H9 (cell line): ENCODE results near the gene CEP55. TPM values are rescaled to one million over a fixed set of nuclear protein-coding genes. Genes with fewer than 3 reads are reported as not detected.

Source experiments
- DNase-seq: peaks from one replicate; pipeline ENCODE4 v3.0.0-alpha.2; 2017
- H2AFZ ChIP-seq: one replicate; pipeline ENCODE4 v1.6.1; 2013; ENCODE audit warnings: mild to moderate bottlenecking, low read length, control low read depth, moderate library complexity
- H2AK5ac ChIP-seq: 2 replicates; pipeline ENCODE4 v1.6.1; 2013; ENCODE audit warnings: low read length, control low read depth, mixed read lengths; ENCODE audit not compliant: insufficient read length
- H2BK120ac ChIP-seq: one replicate; pipeline ENCODE4 v1.6.1; 2013; ENCODE audit warnings: low read depth, mild to moderate bottlenecking, low read length, control low read depth, inconsistent platforms; ENCODE audit not compliant: poor library complexity, severe bottlenecking
- H2BK12ac ChIP-seq: 2 replicates; pipeline ENCODE4 v1.6.1; 2013; ENCODE audit warnings: low read length, control low read depth, mixed read lengths, low read depth; ENCODE audit not compliant: insufficient read length
- H2BK15ac ChIP-seq: 2 replicates; pipeline ENCODE4 v1.6.1; 2013; ENCODE audit warnings: low read depth, low read length, control low read depth
- H2BK20ac ChIP-seq: one replicate; pipeline ENCODE4 v1.6.1; 2013; ENCODE audit warnings: low read depth, mild to moderate bottlenecking, low read length, control low read depth, inconsistent platforms; ENCODE audit not compliant: poor library complexity, severe bottlenecking
- H2BK5ac ChIP-seq: 2 replicates; pipeline ENCODE4 v1.6.1; 2013; ENCODE audit warnings: low read length, control low read depth, mixed read lengths; ENCODE audit not compliant: insufficient read length
- H3K14ac ChIP-seq: 2 replicates; pipeline ENCODE4 v1.6.1; 2013; ENCODE audit warnings: low read length, control low read depth; ENCODE audit not compliant: insufficient read depth
- H3K18ac ChIP-seq: 2 replicates; pipeline ENCODE4 v1.6.1; 2013; ENCODE audit warnings: low read depth, mild to moderate bottlenecking, mixed read lengths, low read length, control low read depth; ENCODE audit not compliant: insufficient read length
- H3K23ac ChIP-seq: 2 replicates; pipeline ENCODE4 v1.6.1; 2013; ENCODE audit warnings: low read length, control low read depth, mixed read lengths, low read depth; ENCODE audit not compliant: insufficient read length
- H3K23me2 ChIP-seq: 2 replicates; pipeline ENCODE4 v1.6.1; 2013; ENCODE audit warnings: low read depth, mild to moderate bottlenecking, mixed read lengths, low read length, control low read depth; ENCODE audit not compliant: insufficient read length, poor library complexity, severe bottlenecking
- H3K27ac ChIP-seq: 2 replicates; pipeline ENCODE4 v1.5.1; 2013; ENCODE audit warnings: low read length, control low read depth, mixed read lengths, low read depth; ENCODE audit not compliant: insufficient read length
- H3K27me3 ChIP-seq: 2 replicates; pipeline ENCODE4 v1.6.1; 2013; ENCODE audit warnings: low read length, control low read depth, inconsistent platforms; ENCODE audit not compliant: insufficient read depth
- H3K4ac ChIP-seq: 2 replicates; pipeline ENCODE4 v1.6.1; 2013; ENCODE audit warnings: low read depth, mild to moderate bottlenecking, control low read depth, inconsistent platforms, low read length, moderate library complexity
- H3K4me1 ChIP-seq: 2 replicates; pipeline ENCODE4 v1.6.1; 2013; ENCODE audit warnings: low read length, control low read depth, inconsistent platforms; ENCODE audit not compliant: insufficient read depth
- H3K4me2 ChIP-seq: 2 replicates; pipeline ENCODE4 v1.6.1; 2013; ENCODE audit warnings: low read length, control low read depth, mixed read lengths; ENCODE audit not compliant: insufficient read length, insufficient read depth
- H3K56ac ChIP-seq: 2 replicates; pipeline ENCODE4 v1.6.1; 2013; ENCODE audit warnings: low read depth, mild to moderate bottlenecking, mixed read lengths, low read length, control low read depth; ENCODE audit not compliant: insufficient read length
- H3K79me1 ChIP-seq: 2 replicates; pipeline ENCODE4 v1.6.1; 2013; ENCODE audit warnings: low read depth, mild to moderate bottlenecking, moderate library complexity, low read length, control low read depth, inconsistent platforms; ENCODE audit not compliant: insufficient read depth, poor library complexity, severe bottlenecking
- H3K79me2 ChIP-seq: 2 replicates; pipeline ENCODE4 v1.6.1; 2013; ENCODE audit warnings: low read length, control low read depth, inconsistent platforms; ENCODE audit not compliant: insufficient read depth
- H3K9ac ChIP-seq: 2 replicates; pipeline ENCODE4 v1.6.1; 2013; ENCODE audit warnings: low read length, control low read depth, mixed read lengths; ENCODE audit not compliant: insufficient read length; ENCODE audit errors: extremely low read depth
- H3K9me3 ChIP-seq: one replicate; pipeline ENCODE4 v1.6.1; 2013; ENCODE audit warnings: low read depth, low read length, inconsistent platforms; ENCODE audit not compliant: control insufficient read depth
- H3T11ph ChIP-seq: one replicate; pipeline ENCODE4 v1.6.1; 2013; ENCODE audit warnings: mild to moderate bottlenecking, low read length, control low read depth, inconsistent platforms
- H4K20me1 ChIP-seq: one replicate; pipeline ENCODE4 v1.6.1; 2013; ENCODE audit not compliant: control insufficient read depth, insufficient read length, insufficient read depth
- H4K5ac ChIP-seq: 2 replicates; pipeline ENCODE4 v1.6.1; 2013; ENCODE audit warnings: low read depth, mild to moderate bottlenecking, mixed read lengths, low read length, control low read depth; ENCODE audit not compliant: insufficient read length
- H4K8ac ChIP-seq: replicated peaks from 2 replicates; pipeline ENCODE4 v1.6.1; 2013; ENCODE audit warnings: low read length, control low read depth, mixed read lengths, low read depth; ENCODE audit not compliant: insufficient read length
- H4K91ac ChIP-seq: 2 replicates; pipeline ENCODE4 v1.6.1; 2013; ENCODE audit warnings: low read depth, mild to moderate bottlenecking, moderate library complexity, mixed read lengths, low read length, control low read depth; ENCODE audit not compliant: insufficient read length
- H3K27ac Mint-ChIP-seq, 3 experiments: 2 replicates in 2 of 3; 3 replicates in 1 of 3; pipeline ENCODE4 v1.8.0; 2020 to 2021; ENCODE audit warnings: mixed read lengths in 3 of 3, mild to moderate bottlenecking in 1 of 3, moderate library complexity in 1 of 3
- H3K27me3 Mint-ChIP-seq: 2 replicates; pipeline ENCODE4 v1.8.0; 2021; ENCODE audit warnings: low read depth, mild to moderate bottlenecking, moderate library complexity, mixed read lengths
- H3K36me3 Mint-ChIP-seq, 3 experiments: 2 replicates in 2 of 3; 3 replicates in 1 of 3; pipeline ENCODE4 v1.8.0; 2020 to 2021; ENCODE audit warnings: low read depth in 3 of 3, mixed read lengths in 3 of 3; ENCODE audit not compliant: insufficient read depth in 1 of 3
- H3K4me1 Mint-ChIP-seq, 2 experiments: 2 replicates each; pipeline ENCODE4 v1.8.0; 2020; ENCODE audit warnings: mixed read lengths in 2 of 2
- H3K4me3 Mint-ChIP-seq, 2 experiments: 2 replicates in 1 of 2; 3 replicates in 1 of 2; pipeline ENCODE4 v1.8.0; 2020 to 2021; ENCODE audit warnings: mild to moderate bottlenecking in 2 of 2, mixed read lengths in 2 of 2, moderate library complexity in 1 of 2
- H3K9me3 Mint-ChIP-seq, 2 experiments: 2 replicates in 1 of 2; 3 replicates in 1 of 2; pipeline ENCODE4 v1.8.0; 2020; ENCODE audit warnings: mild to moderate bottlenecking in 2 of 2, mixed read lengths in 2 of 2, moderate library complexity in 1 of 2
- CTCF ChIP-seq: fragments of 200-600 bp; sonication (generic); conservative IDR thresholded peaks from 3 replicates; pipeline ENCODE4 v1.8.0; 2021; ENCODE audit warnings: antibody characterized with exemption, mild to moderate bottlenecking
- WGBS: extraction: QIAGEN DNeasy Blood & Tissue Kit; methylation state at CpG from one replicate; pipeline ENCODE4 v1.1.7; 2013; ENCODE audit warnings: missing lambda C conversion rate, low lambda C conversion rate, mixed read lengths; ENCODE audit not compliant: insufficient read length; ENCODE audit errors: extremely low coverage; 5-methylcytosine and 5-hydroxymethylcytosine counted together
- total RNA-seq: library from RNA; stranded (reverse); gene quantifications from 2 replicates; pipeline ENCODE4 v1.2.1, GENCODE V29; 2021

The CEP55 gene
- total RNA-seq, 1 experiment from 2014 or later = 17.8 TPM

GRCh38 chr10:93475227-93475626, 21.2 kb upstream of the CEP55 start:
- no peak overlapping the region for H3K18ac ChIP-seq
- no CpG with 5 or more reads among the region's 2 CpGs for WGBS
- no peak overlapping the region for H3K9ac ChIP-seq
- Mint-ChIP-seq H3K9me3 (no peaks in the 10 kb centered on the region; a peak in 1 of 5 replicates), H3K4me1 (peaks cover 21 to 22% of the 10 kb centered on the region in 2 experiments), H3K36me3 (no peaks in the 10 kb centered on the region), H3K4me3 (no peak overlapping the region), H3K27ac (no peak overlapping the region), H3K27me3 (no peaks in the 10 kb centered on the region)
- H3K27me3 ChIP-seq = no peaks in the 10 kb centered on the region
- H2BK5ac ChIP-seq = no peak overlapping the region
- no peaks in the 10 kb centered on the region for H3K79me1 ChIP-seq
- H2BK120ac ChIP-seq = no peak overlapping the region
- no peak for TF ChIP-seq CTCF
- no peak overlapping the region for H3K27ac ChIP-seq
- no peak overlapping the region for H4K5ac ChIP-seq
- H3K56ac ChIP-seq = no peak overlapping the region
- no peak overlapping the region for H3T11ph ChIP-seq
- no peaks in the 10 kb centered on the region for H3K4me1 ChIP-seq
- no peak overlapping the region for H2AFZ ChIP-seq
- no peak overlapping the region for H2AK5ac ChIP-seq
- H3K23ac ChIP-seq = no peak overlapping the region
- H3K9me3 ChIP-seq = no peaks in the 10 kb centered on the region
- no peak overlapping the region for H4K91ac ChIP-seq
- H3K79me2 ChIP-seq = no peaks in the 10 kb centered on the region
- H2BK12ac ChIP-seq = no peak overlapping the region
- H3K14ac ChIP-seq = no peak overlapping the region
- H3K23me2 ChIP-seq = no peaks in the 10 kb centered on the region
- no peak overlapping the region for H2BK20ac ChIP-seq
- no peak for DNase-seq
- H4K20me1 ChIP-seq = no peaks in the 10 kb centered on the region
- no peak overlapping the region for H4K8ac ChIP-seq
- H2BK15ac ChIP-seq = no peak overlapping the region
- H3K4me2 ChIP-seq = no peak overlapping the region
- H3K4ac ChIP-seq = no peak overlapping the region
